GM23338 (cell line): Measurements from ENCODE around the gene NKX2-1.
A peak's percentile ranks its signal among the peaks of the same experiment; 100 is the strongest.

Experiments
- CREB1 ChIP-seq: fragments of 250-450 bp; sonication (Bioruptor Pico); IDR thresholded peaks from 2 replicates; pipeline ENCODE4 v1.5.0; 2020; ENCODE audit warnings: low read depth, mild to moderate bottlenecking, moderate library complexity
- EZH2 ChIP-seq: fragments of 200-600 bp; sonication (generic); IDR thresholded peaks from one replicate; pipeline ENCODE4 v1.8.0; 2017; ENCODE audit warnings: antibody characterized with exemption, mild to moderate bottlenecking, low read depth; ENCODE audit not compliant: unreplicated experiment
- EZH2phosphoT487 ChIP-seq: fragments of 200-600 bp; sonication (generic); IDR thresholded peaks from one replicate; pipeline ENCODE4 v1.8.1; 2018; ENCODE audit warnings: antibody characterized with exemption; ENCODE audit not compliant: unreplicated experiment
- POLR2AphosphoS5 ChIP-seq: IDR thresholded peaks from 2 replicates; pipeline ENCODE4 v1.6.1; 2016; ENCODE audit warnings: antibody characterized with exemption, low read depth
- REST ChIP-seq: IDR thresholded peaks from one replicate; pipeline ENCODE4 v1.6.1; 2018; ENCODE audit warnings: antibody characterized with exemption; ENCODE audit not compliant: unreplicated experiment
- TF ChIP-seq, protein P1 (sequence below), 2 experiments: fragments of 200-600 bp in 1 of 2; sonication (generic) in 1 of 2; conservative IDR thresholded peaks; 2 replicates each; pipeline versions ENCODE4 v1.5.1 to v1.6.1; 2016 to 2017; ENCODE audit warnings: antibody characterized with exemption in 2 of 2, low read depth in 2 of 2, mild to moderate bottlenecking in 2 of 2, moderate library complexity in 1 of 2

DNA sequence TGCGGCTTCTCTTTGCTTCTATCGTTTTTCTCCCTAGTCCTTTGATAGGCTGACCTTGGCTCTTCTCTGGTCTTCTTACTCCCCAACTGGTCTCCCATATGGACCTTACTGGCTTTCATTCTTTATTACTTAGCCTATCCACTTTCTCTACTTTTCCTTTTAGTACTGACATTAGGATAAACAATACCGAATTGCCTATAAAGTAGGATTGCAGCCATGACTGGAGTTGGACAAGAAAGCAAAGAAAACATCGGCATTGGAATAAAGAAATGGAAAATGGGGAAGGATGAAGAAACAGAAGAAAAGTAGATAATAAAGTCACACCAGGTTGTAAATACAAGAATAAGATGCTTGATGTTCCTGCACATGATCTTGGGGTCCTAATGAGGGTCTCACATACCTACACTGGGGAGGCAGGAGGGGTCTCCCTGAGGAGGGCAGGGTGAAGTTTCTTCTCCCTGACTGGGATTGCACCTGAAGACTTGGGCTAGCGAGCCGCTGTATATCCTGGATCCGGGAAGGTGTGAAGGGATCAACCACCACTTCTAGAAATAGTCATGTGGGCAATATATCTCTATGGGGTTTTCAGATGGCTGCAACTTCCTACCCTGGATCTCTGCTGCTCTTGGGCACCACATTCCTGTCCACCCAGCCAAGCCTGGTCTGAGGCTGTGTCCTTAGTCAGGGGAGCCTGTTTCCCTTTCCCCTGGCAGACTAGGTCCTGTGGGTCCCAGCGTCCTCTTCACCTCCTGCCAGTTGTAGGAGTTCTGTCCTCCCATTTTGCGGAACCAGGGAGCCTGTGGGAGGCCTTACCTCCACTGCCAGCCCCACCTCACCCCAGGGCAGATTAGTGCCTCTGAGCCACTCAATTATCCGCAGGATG, 13.1 kb downstream of the NKX2-1 start:
- TF ChIP-seq, protein P1, sequence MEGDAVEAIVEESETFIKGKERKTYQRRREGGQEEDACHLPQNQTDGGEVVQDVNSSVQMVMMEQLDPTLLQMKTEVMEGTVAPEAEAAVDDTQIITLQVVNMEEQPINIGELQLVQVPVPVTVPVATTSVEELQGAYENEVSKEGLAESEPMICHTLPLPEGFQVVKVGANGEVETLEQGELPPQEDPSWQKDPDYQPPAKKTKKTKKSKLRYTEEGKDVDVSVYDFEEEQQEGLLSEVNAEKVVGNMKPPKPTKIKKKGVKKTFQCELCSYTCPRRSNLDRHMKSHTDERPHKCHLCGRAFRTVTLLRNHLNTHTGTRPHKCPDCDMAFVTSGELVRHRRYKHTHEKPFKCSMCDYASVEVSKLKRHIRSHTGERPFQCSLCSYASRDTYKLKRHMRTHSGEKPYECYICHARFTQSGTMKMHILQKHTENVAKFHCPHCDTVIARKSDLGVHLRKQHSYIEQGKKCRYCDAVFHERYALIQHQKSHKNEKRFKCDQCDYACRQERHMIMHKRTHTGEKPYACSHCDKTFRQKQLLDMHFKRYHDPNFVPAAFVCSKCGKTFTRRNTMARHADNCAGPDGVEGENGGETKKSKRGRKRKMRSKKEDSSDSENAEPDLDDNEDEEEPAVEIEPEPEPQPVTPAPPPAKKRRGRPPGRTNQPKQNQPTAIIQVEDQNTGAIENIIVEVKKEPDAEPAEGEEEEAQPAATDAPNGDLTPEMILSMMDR (conservative IDR thresholded peaks at IDR 0.05; ENCODE audit: low read depth in 2 of 2) = no peak
- TF ChIP-seq CREB1 (CRISPR knock-in tag) (no peak), EZH2phosphoT487 (peak; percentile 16), REST (no peak), POLR2AphosphoS5 (no peak), EZH2 (peak; percentile 89)
